Ramos (cell line): ENCODE results near the gene FMN1.

Experiments
- in situ Hi-C: fragments of 300-500 bp; cut with MboI; formaldehyde crosslinking; loops from one replicate; pipeline ENCODE4 v1.14.3; 2022; ENCODE audit warnings: low sequenced_read_pairs; ENCODE audit not compliant: unreplicated experiment

Gene FMN1, protein sequence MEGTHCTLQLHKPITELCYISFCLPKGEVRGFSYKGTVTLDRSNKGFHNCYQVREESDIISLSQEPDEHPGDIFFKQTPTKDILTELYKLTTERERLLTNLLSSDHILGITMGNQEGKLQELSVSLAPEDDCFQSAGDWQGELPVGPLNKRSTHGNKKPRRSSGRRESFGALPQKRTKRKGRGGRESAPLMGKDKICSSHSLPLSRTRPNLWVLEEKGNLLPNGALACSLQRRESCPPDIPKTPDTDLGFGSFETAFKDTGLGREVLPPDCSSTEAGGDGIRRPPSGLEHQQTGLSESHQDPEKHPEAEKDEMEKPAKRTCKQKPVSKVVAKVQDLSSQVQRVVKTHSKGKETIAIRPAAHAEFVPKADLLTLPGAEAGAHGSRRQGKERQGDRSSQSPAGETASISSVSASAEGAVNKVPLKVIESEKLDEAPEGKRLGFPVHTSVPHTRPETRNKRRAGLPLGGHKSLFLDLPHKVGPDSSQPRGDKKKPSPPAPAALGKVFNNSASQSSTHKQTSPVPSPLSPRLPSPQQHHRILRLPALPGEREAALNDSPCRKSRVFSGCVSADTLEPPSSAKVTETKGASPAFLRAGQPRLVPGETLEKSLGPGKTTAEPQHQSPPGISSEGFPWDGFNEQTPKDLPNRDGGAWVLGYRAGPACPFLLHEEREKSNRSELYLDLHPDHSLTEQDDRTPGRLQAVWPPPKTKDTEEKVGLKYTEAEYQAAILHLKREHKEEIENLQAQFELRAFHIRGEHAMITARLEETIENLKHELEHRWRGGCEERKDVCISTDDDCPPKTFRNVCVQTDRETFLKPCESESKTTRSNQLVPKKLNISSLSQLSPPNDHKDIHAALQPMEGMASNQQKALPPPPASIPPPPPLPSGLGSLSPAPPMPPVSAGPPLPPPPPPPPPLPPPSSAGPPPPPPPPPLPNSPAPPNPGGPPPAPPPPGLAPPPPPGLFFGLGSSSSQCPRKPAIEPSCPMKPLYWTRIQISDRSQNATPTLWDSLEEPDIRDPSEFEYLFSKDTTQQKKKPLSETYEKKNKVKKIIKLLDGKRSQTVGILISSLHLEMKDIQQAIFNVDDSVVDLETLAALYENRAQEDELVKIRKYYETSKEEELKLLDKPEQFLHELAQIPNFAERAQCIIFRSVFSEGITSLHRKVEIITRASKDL (N-terminal part only)

DNA sequence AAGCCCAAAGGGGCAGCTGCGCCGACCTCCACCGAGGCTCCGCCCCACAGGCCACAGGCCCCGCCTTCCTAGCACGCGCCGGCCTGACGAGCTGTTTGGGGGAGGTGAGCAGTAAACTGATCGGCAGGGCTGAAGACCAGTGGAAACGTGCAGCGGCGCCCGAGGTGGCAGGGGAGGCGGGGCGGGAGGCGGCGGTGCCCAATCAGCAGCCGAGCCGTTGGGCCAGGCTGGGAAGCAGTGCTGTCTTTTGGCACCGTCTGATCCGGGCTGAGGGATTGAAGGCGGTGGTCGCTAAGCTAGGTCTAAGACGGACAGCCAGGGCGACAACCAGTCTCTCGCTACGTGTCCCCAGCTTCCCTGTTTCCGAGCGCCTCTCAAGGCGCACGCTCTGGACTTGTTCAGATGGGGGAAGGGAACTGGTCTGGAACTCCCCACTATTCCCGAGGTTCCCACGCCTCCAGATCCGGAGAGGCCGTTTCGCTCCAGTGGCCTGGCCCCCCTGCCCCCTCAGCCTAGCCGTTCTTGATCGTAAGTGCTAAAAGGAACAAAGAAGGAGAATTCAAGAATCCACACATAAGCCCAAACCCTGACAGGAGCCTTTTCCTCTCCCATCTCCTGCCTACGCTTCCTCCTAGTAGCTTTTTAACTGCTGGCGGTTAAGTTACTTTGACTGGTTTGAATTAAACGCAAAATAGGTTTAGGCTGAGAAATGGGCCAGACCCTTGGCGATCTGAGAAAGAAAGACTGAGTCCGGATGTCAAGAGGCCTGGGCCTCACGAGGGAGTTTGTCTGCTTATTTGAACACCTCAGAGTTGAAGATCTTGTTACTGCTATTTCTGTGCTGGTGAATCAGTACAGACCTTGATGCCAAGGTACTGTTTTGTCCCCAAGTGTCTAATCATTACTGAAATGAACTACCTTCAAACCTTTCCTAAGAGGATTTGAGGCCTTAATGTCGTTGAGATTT is at the start of gene FMN1:
FMN1 (minus strand) TSS at position 11 of the 967 bp plus-strand sequence. CDS start 39,800 bp downstream, outside the sequence.
- in situ Hi-C loops, result no loop called here

DNA sequence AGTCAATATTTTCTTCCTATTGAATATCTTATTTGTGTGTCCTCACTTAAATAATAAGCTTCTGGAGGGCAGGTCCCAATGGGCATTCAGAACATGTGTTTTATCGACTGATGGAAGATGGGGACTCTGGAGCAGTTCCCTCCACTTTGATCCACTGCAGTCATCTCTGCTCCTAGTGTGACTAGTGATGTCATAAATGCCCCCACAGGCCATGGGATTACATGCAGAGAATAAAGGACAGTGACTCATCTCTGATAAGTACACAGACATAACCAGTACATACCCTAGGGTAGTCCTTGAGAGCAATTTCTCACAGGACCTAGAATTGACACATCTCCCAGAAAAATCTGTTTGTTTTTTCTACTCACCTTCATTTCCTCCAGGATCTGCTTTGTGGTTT is 49.4 kb upstream of the FMN1 start:
- in situ Hi-C loops, result no loop called here

DNA sequence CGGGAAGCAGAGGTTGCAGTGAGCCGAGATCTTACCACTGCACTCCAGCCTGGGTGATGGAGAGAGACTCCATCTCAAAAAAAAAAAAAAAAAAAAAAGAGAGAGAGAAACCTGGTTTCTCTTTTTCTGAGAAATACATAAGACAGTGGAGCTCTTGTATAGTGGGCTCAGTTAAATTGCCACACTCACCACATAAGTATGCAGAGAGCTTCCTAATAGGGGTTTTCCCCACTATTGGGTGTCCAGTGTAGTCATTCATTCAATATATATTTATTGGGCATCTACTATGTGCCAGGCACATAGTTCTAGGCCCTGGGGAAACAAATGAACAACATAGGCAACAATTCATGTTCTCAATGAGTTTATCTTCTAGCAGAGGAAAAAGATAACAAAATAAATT is 48.9 kb upstream of the FMN1 start:
- in situ Hi-C loops, result no loop called here

DNA sequence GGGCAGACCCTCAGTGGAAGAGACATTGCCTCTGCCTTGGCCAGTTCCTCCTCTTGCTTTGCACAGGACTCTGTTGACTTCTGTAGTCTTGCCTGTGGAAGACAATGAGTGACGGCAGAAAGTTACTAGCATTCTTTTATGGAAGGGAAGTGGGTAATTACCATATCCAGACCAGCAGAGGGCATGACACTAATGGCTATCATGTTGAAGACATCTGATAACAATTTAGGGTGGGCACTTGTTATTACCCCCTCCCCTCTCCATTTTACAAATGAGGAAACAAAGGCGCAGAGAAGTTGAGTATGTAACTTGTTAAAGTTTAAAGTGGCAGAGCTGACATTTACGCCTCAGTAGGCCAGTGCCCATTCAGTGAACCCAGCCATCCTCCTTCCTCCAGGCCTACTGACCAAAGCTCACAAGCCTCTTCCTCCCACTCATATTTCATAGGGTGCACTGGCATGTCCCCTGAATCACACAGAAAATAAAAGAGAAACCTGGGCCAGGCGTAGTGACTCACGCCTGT is 48.2 kb upstream of the FMN1 start:
- in situ Hi-C loops, result no loop called here

DNA sequence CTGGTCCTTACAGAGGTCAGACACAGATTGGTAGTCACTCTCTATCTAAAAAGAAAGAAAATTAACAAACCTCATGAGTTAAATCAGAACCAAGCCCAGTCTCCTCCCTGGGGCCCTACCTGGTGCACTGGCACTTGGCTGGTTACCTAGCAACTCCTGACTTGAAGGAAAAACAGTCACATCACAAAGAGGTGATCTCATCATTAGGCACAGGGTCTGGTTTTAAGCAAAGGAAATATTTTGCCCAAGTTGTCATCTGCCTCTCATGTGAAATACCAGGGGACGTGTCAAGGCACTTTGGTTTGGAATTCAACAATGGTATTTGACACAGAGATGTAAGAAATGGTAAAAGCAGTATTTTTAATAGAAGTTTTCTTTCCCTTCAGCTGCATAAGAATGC is 47.7 kb upstream of the FMN1 start:
- in situ Hi-C loops, result no loop called here

DNA sequence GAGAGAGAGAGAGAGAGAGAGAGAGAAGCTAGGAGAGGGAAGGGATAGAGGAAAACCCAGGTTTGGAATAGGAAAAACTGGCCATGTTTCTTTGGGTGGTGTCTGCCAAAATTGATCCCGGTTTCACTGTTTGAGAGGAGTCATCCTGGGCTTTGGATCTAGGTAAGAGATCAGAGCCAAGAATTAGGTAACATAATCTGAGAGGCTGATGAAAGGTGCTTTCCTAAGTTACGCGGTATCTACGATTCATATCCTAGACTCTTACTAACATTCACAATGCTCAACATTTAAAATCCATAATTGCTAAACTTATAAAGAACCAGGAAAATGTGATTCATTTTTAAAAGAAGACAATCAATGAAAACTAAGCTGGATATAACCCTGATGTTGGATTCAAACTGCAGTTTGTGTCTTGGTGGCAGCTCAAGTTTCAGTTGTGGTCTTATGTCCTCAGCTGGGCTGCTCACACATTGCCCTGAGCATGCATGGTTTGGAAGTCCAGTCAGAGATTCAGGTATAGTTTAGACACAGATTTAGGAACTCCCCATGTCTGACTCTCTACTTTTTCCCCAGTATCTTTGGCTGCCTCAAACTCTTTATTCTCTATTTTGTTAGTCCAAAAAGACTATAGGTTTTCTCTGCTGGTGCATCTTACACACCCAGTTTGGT is 42.5 kb upstream of the FMN1 start:
- in situ Hi-C loops, result no loop called here

DNA sequence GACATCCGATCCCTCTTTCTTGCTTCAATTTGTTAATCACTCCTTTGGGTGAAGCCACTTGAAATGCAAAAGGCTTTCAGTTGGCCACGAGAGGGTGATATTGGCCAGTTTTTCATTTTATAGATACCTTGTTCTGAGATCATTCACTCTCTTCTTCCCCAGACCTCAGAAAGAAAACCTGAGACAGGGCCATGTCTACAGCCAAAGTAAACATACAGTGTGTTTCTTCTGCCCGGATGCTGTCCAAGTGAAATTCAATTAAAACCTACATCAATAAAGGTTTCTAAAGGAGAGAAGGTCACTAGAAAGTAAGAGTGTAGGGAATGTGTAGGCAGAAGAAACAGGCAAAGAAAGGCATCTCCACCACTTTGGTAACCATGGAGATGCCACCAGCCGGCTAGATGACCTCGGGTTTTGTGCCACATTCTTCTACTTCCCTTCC is 39.5 kb upstream of the FMN1 start:
- in situ Hi-C loops, result no loop called here

DNA sequence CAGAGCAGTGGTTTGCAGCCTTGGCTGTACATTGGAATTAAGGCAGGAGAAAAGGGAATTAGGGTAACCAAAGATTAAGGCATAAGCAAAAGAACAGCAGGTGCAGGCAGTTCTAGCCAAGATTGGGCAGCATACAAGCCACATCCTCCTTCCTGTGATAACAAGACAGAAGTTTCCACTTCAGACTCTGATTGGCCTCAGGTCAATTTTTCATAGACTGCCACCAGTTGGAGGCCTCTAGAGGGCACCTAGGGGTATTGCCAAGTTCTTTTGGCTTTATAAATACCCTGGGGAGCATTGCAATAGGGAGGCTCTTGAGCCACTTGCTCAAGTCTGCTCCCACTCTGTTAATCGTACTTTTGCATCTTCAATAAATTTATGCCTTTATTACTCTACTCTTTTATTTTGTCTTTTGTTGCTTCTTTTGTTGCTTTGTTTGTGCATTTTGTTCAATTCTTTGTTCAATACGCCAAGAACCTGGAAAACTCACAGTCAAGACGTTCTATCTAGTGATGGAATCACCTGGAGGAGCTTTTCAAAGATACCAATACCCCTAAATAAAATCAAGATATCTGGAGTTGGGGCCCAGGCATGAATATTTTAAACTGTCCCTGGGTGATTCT is 32.2 kb upstream of the FMN1 start:
- in situ Hi-C loops, result no loop called here

DNA sequence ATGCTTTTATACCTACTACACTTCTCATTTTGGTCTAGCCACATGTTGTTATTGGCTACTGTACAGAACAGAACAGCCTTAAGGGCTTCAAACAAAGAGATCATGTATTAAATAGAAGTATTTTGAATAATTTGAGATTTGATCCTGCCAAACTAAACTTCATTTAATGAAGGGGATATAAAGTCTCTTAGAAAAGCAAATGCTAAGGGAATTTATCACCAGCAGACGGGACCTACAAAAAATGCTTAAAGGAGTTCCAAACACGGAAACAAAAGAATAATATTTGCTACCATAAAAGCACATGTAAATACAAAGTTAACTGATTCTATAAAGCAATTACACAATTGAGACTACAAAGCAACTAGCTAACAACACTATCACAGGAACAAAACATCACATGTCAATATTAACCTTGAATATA is 23.6 kb upstream of the FMN1 start:
- in situ Hi-C loops, result no loop called here

DNA sequence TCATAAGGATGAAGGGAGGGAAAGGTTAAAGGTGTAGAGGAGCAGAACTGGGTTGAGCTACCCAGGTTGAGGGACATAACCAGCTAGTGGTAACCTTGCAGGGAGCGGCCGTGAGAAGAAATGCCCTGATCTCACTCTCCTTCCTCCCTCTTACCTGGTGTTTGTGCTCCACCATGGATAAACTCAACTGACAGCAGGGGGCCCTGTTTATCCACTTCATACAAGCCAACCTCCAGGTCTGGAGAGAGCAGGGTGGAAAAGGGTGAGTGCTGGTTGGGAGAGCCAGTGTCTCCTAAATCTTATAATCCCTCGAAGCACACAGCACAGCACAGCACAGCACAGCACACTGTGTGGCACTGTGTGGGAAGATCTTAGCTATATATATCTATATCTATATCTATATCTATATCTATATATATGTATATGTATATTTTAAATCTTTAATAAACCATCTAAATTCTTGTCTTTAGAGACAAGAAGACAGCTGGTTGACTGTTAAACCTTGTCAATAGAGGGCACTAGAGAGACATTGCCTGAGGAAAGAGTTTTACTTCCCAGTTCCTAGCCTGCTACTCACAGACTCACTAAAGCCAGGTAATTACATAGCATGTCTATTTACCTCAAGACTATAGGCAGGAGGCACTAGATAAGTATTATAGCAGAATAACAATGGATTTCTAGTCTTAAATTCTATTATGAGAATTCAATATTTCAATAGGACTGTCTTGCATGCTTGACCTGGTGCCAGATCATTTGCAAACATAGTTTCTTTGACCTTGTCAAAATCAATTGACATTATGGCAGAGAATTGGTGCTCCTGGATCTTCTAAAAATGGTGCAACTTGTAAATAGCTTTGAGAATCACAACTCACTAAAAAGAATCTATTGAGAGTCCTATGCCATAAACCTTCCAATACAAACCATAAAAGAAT is 21.7 kb upstream of the FMN1 start:
- in situ Hi-C loops, result no loop called here

DNA sequence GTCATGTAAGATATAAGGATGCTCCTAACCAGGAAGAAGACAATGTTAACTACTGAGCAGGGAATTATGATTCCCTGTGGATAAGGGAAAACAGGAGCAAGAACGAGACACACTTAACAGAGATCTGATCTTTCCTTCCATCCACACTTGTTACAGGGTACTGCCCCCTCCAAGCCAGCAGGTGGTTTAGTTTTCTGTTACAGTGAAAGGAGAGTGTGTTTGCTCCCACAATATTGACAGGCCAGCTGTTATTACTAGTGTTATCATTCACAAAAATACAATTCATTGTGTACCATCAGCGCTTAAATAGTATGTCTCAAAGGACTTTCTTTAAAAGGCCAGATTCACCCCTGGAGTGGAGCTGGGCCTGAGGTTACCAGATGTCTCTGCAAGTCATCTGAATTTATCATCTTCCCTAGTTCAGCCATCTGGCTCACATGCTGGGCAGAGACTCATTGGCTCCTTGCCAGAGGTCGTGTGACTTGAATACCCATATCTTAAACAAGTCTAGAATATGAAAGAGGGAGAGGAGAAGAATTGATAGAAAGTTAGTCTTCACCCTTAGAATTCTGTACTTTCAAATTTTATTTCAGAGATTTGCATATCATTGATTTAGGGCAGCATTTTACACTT is 16.8 kb upstream of the FMN1 start:
- in situ Hi-C loops, result no loop called here

DNA sequence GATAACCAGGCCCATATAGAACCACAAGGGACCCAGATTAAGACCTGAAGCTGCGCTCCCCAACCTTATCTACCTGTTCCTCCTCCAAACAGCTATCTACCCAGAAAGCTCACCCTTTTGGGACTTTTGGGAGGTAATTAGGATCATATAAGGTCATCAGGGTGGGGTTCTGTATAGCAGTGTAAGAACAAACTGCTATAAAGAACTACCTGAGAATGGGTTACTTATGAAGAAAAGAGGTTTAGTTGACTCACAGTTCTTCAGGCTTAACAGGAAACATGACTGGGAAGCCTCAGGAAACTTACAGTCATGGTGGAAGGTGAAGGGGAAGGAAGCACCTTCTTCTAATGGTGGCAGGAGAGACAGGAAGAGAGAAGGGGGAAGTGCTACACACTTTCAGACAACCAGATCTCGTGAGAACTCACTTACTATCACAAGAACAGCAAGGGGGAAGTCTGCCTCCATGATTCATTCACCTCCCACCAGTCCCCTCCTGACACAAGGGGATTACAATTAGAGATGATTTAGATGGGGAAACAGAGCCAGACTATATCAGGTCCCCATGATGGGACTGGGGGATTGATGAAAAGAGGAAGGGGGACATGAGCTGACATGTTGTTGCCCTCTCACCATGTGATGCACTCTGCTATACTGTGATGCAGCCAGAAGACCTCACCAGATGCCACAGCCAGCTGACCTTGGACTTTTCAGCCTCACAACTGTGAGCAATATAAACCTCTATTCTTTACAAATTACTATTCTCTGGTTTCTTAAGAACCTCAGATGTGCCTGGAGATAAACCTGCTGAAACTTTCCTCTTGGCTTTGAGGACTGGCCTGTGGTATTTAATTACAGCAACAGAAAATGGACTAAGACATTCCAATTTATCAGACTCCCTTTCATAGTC is 15.3 kb upstream of the FMN1 start:
- in situ Hi-C loops, result no loop called here

DNA sequence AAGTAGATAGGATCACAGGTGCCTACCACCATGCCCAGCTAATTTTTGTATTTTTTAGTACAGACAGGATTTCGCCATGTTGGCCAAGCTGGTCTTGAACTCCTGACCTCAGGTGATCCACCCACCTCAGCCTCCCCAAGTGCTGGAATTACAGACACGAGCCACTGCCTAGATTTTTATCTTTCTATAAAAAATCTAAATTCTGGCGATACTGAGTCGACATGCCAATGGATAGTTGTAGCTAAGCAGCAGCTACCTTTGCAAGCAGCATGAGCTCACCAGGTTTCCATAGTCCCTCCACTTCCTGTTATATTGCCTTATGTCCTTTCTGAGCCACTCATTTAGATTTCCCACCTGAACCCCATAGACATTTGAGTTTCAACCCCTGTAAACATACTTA is 13.1 kb upstream of the FMN1 start:
- in situ Hi-C loops, result no loop called here

DNA sequence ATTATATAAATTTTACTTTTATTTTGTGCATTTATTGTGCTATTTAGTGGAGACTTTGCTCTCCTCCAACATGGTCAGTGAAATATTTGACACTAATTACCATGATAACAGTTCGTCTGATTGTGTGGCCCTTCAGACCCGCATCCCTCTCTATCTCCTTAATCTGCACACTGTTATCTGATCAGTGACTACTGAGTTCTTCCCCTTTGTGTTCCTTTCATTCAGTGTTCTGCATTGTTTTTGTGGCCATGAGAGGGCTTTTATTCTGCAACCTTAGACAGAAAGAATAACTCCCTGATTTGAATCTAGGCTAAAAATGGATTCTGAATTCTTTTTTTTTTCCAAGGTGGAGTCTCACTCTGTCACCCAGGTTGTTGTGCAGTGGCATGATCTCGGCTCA is 11.9 kb upstream of the FMN1 start:
- in situ Hi-C loops, result no loop called here

DNA sequence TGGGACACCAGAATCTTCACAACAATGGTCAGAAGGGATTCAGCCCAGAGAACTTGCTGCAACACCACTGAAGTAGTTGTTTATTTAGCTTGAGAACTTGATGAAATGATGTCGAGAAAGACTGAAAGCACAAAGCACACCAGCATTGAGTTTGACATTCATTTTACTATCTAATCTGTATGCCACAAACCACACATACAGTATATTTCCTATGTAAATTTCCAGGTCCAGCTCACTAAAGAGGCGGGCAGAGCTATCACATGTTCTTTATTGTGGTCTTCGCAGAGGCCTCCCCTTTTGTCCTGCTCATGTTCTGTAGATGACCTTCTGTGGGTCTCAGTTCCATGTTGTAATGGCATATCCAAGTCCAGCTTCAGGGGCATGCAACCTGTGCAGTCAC is 10.4 kb upstream of the FMN1 start:
- in situ Hi-C loops, result no loop called here

DNA sequence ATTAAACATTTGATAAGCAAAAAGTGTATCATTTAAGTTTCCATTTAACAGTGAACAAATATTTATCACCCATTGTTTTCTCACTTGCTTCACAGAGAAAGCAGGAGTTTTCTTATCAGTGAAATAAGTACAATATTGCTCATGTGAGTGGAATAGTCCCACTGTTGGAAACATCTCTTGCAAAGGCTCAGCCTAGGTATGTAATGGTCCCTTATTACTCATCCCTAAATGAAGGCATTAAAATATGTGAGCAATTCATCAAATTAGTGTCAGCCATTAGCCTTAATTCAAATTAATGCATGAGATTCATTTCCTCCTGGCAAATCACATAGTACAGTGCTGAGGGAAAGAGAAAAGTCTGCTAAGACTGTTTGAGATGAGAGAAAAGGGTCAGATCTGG is 9.6 kb upstream of the FMN1 start:
- in situ Hi-C loops, result no loop called here
